Stimulated activated CD8-positive, alpha-beta memory T cell treated with anti-CD3 and anti-CD28 coated beads, Interleukin-15, amount 100 ng/mL, for 1 hour (primary cell): ENCODE measurements around the gene SLC39A1.
"Not testable (repeated sequence)": the region's sequence is repeated elsewhere in the genome, so short reads cannot be mapped to it uniquely, and the experiment has no call there.

ENCODE experiments used
- DNase-seq: peaks from one replicate; pipeline ENCODE4 v3.0.0-alpha.2; 2020; ENCODE audit warnings: low read depth

SLC39A1 gene, protein sequence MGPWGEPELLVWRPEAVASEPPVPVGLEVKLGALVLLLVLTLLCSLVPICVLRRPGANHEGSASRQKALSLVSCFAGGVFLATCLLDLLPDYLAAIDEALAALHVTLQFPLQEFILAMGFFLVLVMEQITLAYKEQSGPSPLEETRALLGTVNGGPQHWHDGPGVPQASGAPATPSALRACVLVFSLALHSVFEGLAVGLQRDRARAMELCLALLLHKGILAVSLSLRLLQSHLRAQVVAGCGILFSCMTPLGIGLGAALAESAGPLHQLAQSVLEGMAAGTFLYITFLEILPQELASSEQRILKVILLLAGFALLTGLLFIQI

DNA sequence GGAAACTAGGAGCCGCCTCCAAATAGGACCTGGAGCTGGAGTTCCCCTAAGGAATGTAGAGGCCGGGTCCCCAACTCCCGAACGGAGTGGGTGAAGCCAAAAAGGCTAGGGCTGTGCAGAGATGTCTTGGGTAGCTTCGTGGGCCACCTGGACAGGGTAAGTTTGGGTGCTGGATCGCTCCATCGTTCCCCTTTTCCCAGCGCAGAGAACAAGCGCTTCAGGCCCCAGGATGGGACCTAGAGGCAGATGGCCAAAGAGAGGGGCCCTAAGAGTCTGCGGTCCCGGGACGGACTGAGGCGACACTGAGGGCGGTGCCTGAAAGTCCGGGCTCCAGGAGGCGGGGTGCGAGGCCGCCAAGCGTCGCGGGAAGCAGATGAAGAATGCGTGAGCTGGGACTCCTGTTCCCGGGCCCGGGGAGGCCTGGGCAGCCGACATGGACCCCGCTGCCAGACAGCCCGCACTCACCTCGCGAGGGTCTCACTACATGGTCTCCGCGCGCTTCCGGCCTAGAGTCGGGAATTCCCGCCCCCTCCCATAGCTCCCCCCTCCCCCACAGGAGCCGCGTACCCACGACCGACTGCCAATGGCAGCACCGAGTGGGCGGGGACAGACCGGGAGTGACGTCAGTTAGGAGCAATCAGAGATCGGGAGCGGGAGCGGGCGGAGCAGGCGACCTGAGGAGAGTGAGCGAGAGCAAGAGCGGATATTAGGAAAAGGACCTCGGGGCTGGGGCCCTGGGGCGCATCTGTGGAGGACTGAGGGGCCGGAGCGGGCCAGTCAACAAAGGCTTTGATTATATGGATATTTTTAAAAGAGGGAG lies at the start of gene SLC39A1:
TSS of gene SLC39A1 (minus strand) at position 508 of the 820 bp plus-strand sequence. CDS start 822 bp downstream, outside the sequence.
- DNase-seq: peak; percentile 93

DNA sequence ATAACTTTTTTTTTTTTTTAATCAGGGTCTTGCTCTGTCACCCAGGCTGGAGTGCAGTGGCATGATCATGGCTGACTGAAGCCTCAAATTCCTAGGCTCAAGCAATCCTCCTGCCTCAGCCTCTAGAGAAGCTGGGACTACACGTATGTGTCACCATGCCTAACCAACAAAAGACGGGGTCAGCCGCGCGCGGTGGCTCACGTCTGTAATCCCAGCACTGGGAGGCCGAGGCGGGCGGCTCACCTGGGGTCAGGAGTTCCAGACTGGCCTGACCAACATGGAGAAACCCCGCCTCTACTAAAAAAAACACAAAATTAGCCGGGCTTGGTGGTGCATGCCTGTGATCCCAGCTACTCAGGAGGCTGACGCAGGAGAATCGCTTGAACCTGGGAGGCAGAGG lies 49.2 kb upstream of the SLC39A1 start:
- not testable (repeated sequence) for DNase-seq

DNA sequence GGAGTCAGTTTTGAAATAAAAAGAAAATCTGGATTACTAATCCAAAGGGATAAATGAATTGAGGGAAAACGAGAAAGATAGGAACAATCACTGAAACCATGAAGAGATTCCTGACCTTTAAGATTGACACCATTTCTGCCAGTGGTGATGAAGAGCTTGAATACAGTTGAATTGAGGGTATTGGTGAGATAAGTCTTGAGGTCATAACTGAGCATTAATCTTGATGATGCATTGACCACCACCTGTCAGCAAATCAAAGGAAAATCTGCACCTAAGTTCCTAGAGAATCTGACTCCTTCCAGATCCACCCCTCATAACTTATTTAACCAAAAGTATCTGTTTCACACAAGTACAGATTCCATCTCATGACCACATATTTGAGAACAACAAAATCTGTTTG lies 48.8 kb upstream of the SLC39A1 start:
- DNase-seq: no peak

DNA sequence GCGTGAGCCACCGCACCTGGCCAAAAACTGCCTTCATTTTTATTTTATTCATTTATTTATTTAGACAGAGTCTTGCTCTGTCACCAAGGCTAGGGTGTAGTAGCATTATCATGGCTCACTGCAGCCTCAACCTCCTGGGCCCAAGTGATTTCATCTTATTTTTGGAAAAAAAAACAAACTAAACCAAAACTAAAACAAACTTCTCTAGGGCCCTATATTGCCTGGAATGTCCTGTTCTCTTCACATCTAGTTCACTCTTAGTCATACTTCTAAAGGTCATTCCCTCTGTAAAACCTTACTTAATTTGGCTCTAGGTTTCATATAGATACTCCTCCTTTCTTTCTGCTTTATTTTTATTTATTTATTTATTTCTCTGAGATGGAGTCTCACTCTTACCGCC lies 42.8 kb upstream of the SLC39A1 start:
- DNase-seq: no peak

DNA sequence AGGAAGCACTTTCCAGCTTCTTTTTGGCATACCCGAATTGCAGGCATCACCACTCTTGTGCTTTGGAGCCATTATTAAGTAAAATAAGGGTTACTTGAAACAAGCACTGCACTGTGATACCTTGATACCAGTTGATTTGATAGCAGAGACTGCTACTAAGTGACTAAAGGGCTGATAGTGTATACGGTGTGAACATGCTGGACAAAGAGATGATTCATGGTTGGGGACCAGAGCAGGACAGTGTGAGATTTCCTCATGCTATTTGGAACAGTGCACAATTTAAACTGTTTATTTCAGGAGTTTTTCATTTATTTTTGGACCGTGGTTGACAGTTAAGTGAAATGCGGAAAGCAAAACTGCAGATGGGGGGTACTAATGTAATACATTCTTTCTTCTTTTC lies 37.1 kb upstream of the SLC39A1 start:
- DNase-seq: no peak

DNA sequence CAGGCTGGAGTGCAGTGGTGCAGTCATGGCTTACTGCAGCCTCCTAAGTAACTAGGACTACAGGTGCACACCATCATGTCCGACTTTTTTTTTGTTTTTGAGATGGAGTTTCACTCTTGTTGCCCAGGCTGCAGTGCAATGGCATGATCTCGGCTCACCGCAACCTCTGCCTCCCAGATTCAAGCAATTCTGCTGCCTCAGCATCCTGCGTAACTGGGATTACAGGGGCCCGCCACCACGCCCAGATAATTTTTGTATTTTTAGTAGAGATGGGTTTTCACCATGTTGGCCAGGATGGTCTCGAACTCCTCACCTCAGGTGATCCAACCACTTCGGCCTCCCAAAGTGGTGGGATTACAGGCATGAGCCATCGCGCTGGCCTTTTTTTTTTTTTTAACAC lies 33.5 kb upstream of the SLC39A1 start:
- not testable (repeated sequence) for DNase-seq

DNA sequence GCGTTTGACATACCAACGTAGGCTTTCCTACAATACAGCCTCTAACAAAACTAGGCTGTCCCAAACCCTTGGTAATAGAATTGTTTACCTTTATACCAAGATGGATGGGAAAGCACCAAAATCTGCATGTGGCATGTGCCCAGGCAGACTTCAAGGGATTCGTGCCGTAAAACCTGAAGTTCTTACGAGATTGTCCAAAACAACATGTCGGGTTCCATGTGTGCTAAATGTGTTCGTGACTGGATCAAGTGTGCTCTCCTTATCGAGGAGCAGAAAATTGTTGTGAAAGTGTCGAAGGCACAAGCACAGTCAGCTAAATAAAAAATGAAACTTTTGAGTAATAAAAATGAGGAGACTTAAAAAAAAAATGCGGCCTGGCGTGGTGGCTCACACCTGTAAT lies 32.3 kb upstream of the SLC39A1 start:
- no peak for DNase-seq

DNA sequence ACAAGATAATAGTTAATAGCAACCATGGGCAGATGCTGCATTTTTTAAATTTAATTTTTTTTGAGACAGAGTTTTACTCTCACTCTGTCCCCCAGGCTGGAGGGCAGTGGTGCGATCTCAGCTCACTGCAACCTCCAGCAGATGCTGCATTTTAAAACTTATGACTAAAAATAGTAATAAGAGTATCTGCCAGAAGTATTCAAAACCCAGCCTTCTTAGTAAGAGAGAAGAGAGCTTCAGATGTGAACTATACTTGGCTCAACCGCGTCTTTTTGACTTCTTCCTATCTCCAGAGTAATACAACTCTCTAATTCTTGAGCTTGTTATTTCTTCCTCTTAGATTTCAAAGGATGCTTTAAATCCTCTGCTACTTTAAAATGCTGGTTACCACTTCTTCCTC lies 31.9 kb upstream of the SLC39A1 start:
- no peak for DNase-seq

DNA sequence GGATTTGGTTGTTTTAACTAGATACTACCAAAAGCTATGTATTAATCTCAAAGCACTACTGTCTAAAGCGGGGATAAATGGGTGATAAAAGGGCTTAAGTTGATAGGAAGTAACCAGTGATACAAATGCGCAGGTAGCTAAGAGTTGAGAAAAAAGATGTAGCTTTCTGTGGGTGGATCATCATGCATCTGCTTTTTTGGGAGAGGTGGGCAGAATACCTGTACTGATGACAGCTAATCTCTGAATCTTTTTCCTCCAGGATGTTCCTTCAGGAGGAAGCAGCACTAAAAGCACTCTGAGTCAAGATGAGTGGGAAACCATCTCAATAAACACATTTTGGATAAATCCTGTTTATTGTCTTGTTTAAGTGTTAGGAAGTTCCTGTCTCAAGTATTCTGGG lies 28.5 kb upstream of the SLC39A1 start:
- no peak for DNase-seq

DNA sequence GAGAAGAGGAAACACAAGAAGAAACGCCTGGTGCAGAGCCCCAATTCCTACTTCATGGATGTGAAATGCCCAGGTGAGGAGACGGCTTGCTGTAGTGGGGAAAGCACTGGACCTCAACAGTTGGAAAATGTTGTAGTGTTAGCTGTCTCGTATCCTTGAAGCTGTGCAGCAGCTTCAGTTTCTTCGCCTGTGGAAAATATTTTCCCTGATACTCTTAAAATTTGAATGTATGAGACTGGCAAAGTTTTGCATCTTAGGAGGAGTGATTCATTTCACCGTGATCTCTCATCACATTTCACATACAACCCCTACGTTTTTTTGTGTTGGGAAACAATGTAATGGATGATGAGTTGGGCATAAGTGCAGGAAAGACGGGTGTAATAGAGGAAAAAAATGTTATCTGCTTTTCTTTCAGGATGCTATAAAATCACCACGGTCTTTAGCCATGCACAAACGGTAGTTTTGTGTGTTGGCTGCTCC lies 27.9 kb upstream of the SLC39A1 start:
- no peak for DNase-seq

DNA sequence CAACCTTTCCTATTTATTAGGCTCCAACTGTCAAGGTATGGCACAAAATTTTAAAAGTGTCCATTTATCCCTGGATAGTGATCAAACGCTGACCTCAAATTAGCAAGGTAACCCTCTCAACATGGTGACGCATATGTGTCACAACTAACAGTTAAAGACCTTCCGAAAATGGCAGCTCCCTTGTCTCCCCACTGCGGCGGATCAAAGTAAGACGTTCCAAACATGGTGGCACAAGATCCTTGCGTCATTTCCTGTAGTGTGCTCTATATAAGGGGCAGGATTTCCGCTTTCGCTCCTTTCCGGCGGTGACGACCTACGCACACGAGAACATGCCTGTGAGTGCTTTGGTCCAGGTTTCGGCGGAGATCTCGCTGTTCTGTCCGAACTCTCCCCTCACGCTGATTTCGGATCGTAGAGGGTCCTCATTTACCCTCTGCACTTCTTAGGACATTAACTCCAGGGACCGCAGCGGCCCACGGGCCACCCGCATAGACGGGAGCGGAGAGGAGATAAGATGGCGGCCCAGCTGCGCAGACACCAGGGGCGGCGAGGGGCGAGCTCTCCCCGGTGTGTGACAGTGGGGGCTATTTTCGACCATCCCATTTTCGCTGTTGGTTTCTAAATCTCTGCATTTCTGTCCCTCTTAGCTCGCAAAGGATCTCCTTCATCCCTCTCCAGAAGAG lies 27.3 kb upstream of the SLC39A1 start, which contains the start of gene RPS27:
TSS of gene RPS27 (plus strand) at position 295 of the 683 bp plus-strand sequence. CDS start at position 330, 35 bp downstream.
- peak; percentile 70 for DNase-seq

DNA sequence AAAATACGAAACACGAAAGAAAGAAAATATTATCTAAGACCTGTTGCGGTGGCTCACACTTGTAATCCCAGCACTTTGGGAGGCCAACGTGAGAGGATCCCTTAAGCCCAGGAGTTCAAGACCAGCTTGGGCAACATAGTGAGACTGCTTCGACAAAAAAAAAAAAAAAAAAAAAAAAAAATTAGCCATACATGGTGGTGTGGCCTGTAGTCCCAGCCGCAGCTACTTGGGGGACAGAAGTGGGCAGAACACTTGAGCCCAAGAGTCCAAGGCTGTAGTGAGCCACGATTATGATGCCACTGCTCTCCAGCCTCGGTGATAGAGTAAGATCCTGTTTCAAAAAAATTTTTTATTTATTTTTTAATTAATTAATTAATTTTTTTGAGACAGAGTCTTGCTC lies 24.3 kb upstream of the SLC39A1 start:
- DNase-seq: no peak

DNA sequence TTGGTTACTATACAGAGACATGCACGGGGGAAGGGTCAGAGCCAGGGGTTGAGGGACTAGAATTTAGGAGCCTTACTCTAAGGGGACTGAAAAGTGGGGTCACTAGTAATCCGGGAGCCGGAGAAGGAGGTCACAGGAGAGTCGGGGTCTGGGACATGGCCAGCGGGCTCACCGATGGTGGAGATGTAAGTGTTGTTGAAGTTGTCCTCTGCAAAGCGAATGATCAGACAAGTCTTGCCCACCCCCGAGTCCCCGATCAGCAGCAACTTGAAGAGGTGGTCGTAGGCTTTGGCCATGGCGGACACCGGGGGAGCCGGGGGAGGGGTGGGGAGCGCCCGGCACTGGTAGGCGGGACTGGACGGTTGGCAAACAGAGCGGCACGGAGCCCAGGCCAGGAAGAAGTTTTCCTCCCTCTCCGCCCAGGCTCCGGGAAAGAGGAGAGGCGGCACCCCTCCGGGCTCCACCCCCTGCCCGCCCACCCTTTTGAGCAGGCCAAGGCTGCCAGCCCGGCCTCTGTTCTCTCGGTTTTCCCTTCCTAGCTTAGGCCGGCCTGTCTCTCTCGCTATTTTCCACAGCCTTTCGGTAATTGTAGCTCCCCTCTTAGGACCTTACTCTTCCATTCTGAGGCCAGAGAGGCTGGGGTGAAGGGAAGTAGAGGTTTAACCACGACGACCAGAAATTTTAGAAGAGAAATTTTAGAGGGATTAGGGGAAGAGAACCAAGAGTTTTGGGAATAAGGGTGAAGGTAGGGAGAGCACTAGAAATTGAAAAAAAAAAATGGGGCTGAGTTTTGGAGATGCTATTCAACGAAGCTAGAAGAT lies 22.8 kb upstream of the SLC39A1 start, which contains the start of gene RAB13:
TSS of gene RAB13 (minus strand) at position 399 of the 821 bp plus-strand sequence. CDS start at position 296, 103 bp downstream.
- no peak for DNase-seq

DNA sequence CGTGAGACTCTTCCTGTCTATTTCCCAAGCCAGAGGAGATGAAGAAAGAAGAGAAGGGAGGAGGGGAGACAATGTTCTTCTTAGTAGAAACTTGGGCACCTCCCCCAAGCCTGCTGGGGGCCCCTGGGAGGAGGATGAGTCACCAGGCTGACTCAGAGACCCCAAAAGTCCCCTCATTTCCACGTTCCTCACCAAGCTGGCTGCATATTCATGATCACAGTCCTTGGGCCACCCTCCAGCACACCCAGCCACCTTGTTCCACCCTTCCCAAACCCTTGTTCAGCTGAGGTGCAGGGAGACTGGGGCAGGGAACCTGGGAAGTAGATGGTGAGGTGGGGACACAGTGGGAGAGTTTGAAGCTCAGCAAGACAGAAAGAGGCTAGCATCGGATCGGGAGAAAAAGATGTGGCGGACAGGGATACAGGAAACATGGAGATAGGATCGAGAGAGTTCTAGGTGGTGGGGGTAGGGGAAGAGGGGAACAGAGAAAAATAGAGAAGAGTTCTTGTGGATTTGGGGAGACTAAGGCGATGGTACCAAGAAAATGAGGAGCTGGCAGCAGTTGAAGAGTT lies 22.1 kb upstream of the SLC39A1 start:
- DNase-seq: no peak

DNA sequence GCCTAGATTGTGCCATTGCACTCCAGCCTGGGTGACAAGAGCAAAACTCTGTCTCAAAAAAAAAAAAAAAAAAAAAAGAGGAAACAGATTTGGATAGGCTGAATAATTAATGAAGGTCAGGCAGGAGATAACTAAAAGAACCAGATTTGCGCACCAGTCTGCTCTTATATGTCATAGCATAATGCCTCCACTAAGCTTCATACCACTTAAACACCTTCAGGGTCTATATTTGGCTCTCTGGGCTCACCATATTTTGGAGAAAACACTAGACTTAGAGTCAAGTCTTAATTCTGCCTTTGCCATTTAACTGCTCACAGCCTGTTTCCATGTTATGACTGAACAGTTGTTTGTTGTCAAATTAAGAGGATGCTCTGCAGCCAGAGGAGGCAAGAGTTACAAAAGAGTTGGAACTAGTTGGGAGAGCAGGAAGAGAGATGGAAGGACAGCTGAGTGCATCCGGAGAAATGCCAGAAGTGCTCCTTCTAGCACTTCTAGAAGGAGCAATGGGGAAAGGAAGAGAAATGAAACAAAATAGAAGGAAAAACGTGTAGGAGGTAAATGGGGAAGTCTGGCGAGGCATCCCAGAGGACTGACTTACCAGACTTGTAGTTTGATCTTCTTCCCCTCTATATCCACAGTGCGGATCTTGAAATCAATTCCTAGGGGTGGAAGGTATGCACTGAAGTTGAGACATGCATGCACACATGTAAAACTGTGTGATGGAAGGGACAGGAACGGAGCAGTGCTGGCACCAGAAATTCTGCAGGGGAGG lies 21.0 kb upstream of the SLC39A1 start:
- DNase-seq: no peak

DNA sequence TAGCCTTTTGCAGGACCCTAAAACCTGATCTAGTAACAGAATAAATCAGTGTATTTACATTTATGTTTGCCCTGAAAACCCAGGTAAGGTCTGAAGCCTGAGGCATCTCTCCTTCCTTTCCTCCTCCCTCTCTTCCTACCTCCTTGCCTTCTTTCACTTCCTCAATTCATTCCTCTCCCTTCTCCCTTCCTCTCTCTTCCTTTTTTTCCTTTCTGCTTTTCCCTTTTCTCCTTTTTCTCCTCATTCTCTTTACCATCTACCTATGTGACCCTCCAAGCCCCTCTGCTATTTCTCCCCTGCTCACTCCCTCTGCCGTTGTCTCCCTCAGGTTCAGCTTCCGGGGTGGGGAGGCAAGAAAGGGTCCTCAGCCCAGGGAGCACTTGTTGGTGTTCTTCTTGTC lies 18.4 kb upstream of the SLC39A1 start:
- DNase-seq: not testable (repeated sequence)

DNA sequence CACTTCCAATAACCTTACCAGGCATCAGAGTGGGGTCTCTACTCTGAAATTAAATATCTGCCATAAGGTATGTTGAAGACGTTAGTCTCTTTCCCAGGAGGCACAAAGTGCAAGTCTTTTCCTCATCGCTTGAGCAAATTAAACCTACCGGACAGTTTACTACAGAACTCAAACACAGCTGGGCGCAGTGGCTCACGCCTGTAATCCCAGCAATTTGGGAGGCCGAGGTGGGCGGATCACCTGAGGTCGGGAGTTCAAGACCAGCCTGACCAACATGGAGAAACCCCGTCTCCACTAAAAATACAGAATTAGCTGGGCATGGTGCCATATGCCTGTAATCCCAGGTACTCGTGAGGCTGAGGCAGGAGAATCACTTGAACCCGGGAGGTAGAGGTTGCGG lies 15.8 kb upstream of the SLC39A1 start:
- DNase-seq: not testable (repeated sequence)

DNA sequence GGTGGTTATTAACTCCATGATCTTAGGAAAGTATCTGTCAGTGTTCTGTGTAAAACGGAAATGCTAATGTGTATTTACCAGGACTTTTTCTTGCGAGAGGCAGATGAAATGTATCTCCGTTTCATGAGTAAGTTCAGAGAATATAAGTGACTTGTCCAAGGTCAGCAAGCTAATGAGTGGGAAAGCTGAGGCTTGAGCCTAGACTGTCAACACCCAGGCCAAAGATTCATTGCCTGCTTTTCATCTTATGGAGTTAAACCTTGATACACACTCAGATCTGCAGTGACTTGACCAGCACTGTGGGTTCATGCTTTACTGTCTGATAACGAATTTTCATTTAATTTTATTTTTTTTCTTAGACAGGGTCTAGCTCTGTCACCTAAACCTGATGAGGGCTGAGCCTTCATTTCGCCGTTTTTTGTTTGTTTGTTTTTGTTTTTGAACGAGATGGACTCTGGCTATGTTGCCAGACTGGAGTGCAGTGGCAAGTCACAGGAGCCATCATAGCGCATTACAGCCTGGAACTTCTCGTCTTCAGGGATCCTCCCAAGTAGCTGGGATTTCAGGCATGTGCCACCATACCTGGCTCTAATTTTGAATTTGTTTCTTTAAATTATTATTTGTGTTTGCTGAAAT lies 15.1 kb upstream of the SLC39A1 start:
- no peak for DNase-seq
